IMR-90 (cell line): ENCODE measurements around the gene FCN1. TPM values are rescaled to one million over a fixed set of nuclear protein-coding genes. Genes with fewer than 3 reads are reported as not detected.

ENCODE experiments used
- ATAC-seq: fragments of 200-7000 bp; cut with Tn5 transposase; 2 replicates; pipeline ENCODE4 v1.9.1; 2020; ENCODE audit warnings: low read depth, mild to moderate bottlenecking, moderate library complexity
- BruUV-seq: library from RNA; stranded (reverse); fragments of 400-500 nt; replicated peaks from 2 replicates; lab custom pipeline; 2021; lab: Mats Ljungman, UMichigan
- CTCF ChIA-PET: fragments of 300-600 bp; formaldehyde crosslinking; extraction: SDS; loops from one replicate; lab custom pipeline; 2021; ENCODE audit warnings: antibody characterized with exemption; lab: Yijun Ruan, JAX
- POLR2A ChIA-PET: fragments of 300-600 bp; sonication (Branson Sonifier 250); formaldehyde crosslinking; loops from one replicate; lab custom pipeline; 2022; ENCODE audit warnings: antibody characterized with exemption; ENCODE audit not compliant: unreplicated experiment; lab: Charles Lee
- DNase-seq: peaks from one replicate; pipeline ENCODE4 v3.0.0; 2013
- H2AFZ ChIP-seq: replicated peaks from 2 replicates; pipeline ENCODE3; 2013; ENCODE audit warnings: low read length, mild to moderate bottlenecking; ENCODE audit not compliant: poor library complexity
- H2AK5ac ChIP-seq: 2 replicates; pipeline ENCODE4 v1.6.1; 2013; ENCODE audit warnings: low read depth, low read length, inconsistent platforms
- H2AK9ac ChIP-seq: replicated peaks from 2 replicates; pipeline ENCODE3; 2013; ENCODE audit warnings: mild to moderate bottlenecking, low read depth, low read length, moderate library complexity; ENCODE audit not compliant: poor library complexity
- H2BK120ac ChIP-seq: 2 replicates; pipeline ENCODE4 v1.6.1; 2013; ENCODE audit warnings: low read depth, low read length, inconsistent platforms
- H2BK15ac ChIP-seq: 3 replicates; pipeline ENCODE4 v1.6.1; 2013; ENCODE audit warnings: low read depth, low read length, inconsistent platforms
- H2BK20ac ChIP-seq: 2 replicates; pipeline ENCODE4 v1.6.1; 2013; ENCODE audit warnings: low read depth, mild to moderate bottlenecking, inconsistent platforms, low read length, moderate library complexity
- H2BK5ac ChIP-seq: 2 replicates; pipeline ENCODE4 v1.6.1; 2013; ENCODE audit warnings: mild to moderate bottlenecking, low read depth, low read length, inconsistent platforms; ENCODE audit not compliant: poor library complexity, severe bottlenecking
- H3K14ac ChIP-seq: replicated peaks from 2 replicates; pipeline ENCODE4 v1.6.1; 2013; ENCODE audit warnings: low read depth, low read length, inconsistent platforms
- H3K18ac ChIP-seq: 2 replicates; pipeline ENCODE4 v1.6.1; 2013; ENCODE audit warnings: low read depth, low read length, control low read depth
- H3K23ac ChIP-seq: 2 replicates; pipeline ENCODE4 v1.6.1; 2013; ENCODE audit warnings: low read depth, low read length, inconsistent platforms
- H3K27ac ChIP-seq: 2 replicates; pipeline ENCODE4 v1.5.1; 2013; ENCODE audit warnings: mild to moderate bottlenecking, control low read depth, low read length; ENCODE audit not compliant: insufficient read depth
- H3K27me3 ChIP-seq: 2 replicates; pipeline ENCODE4 v1.6.1; 2013; ENCODE audit warnings: low read length; ENCODE audit not compliant: control insufficient read depth, insufficient read depth
- H3K36me3 ChIP-seq: 2 replicates; pipeline ENCODE4 v1.6.1; 2013; ENCODE audit warnings: low read length, mixed read lengths; ENCODE audit not compliant: control insufficient read depth, insufficient read depth
- H3K4ac ChIP-seq: 2 replicates; pipeline ENCODE4 v1.6.1; 2013; ENCODE audit warnings: low read depth, low read length, inconsistent platforms
- H3K4me1 ChIP-seq: 2 replicates; pipeline ENCODE4 v1.6.1; 2013; ENCODE audit warnings: low read length, mixed read lengths; ENCODE audit not compliant: control insufficient read depth, insufficient read depth
- H3K4me2 ChIP-seq: 2 replicates; pipeline ENCODE4 v1.6.1; 2013; ENCODE audit warnings: low read depth, mild to moderate bottlenecking, control low read depth, low read length, moderate library complexity
- H3K4me3 ChIP-seq: 2 replicates; pipeline ENCODE4 v1.5.1; 2013; ENCODE audit warnings: low read depth, mild to moderate bottlenecking, control low read depth, low read length, moderate library complexity; ENCODE audit not compliant: insufficient read depth
- H3K56ac ChIP-seq: 2 replicates; pipeline ENCODE4 v1.6.1; 2013; ENCODE audit warnings: low read length, inconsistent platforms; ENCODE audit not compliant: insufficient read depth; ENCODE audit errors: extremely low read depth
- H3K79me1 ChIP-seq, 2 experiments: 2 replicates each; pipeline ENCODE4 v1.6.1; 2013; ENCODE audit warnings: low read length in 2 of 2, inconsistent platforms in 1 of 2, low read depth in 1 of 2
- H3K9ac ChIP-seq: 2 replicates; pipeline ENCODE4 v1.6.1; 2013; ENCODE audit warnings: low read depth, low read length, control low read depth
- H3K9me1 ChIP-seq: 2 replicates; pipeline ENCODE4 v1.6.1; 2013; ENCODE audit warnings: low read length, inconsistent platforms; ENCODE audit not compliant: insufficient read depth
- H3K9me3 ChIP-seq: 2 replicates; pipeline ENCODE4 v1.6.1; 2013; ENCODE audit warnings: low read length; ENCODE audit not compliant: control insufficient read depth, insufficient read depth
- H4K20me1 ChIP-seq: 2 replicates; pipeline ENCODE4 v1.6.1; 2013; ENCODE audit warnings: low read length, inconsistent platforms; ENCODE audit not compliant: insufficient read depth
- H4K5ac ChIP-seq: 2 replicates; pipeline ENCODE4 v1.6.1; 2013; ENCODE audit warnings: mild to moderate bottlenecking, low read depth, low read length, control low read depth
- H4K8ac ChIP-seq, 2 experiments: 2 replicates each; pipeline ENCODE4 v1.6.1; 2013; ENCODE audit warnings: low read depth in 2 of 2, low read length in 2 of 2, control low read depth in 1 of 2, inconsistent platforms in 1 of 2
- H4K91ac ChIP-seq: 2 replicates; pipeline ENCODE4 v1.6.1; 2013; ENCODE audit warnings: low read depth, low read length, inconsistent platforms; ENCODE audit not compliant: insufficient read depth
- BHLHE40 ChIP-seq: fragments of 150-350 bp; IDR thresholded peaks from 2 replicates; pipeline ENCODE4 v1.6.1; 2016; ENCODE audit warnings: mild to moderate bottlenecking, low read depth, low read length
- FOS ChIP-seq: fragments of 150-350 bp; IDR thresholded peaks from 2 replicates; pipeline ENCODE4 v1.6.1; 2016; ENCODE audit warnings: low read depth, low read length
- MAFK ChIP-seq: IDR thresholded peaks from 2 replicates; pipeline ENCODE4 v1.6.1; 2012; ENCODE audit warnings: low read depth, low read length, improper control_type of control experiment
- MXI1 ChIP-seq: IDR thresholded peaks from 2 replicates; pipeline ENCODE4 v1.6.1; 2012; ENCODE audit warnings: low read depth, mild to moderate bottlenecking, low read length, moderate library complexity, borderline replicate concordance
- POLR2A ChIP-seq: IDR thresholded peaks from 2 replicates; pipeline ENCODE4 v1.6.1; 2012; ENCODE audit warnings: mild to moderate bottlenecking, low read depth, low read length
- RCOR1 ChIP-seq: IDR thresholded peaks from 2 replicates; pipeline ENCODE4 v1.6.1; 2012; ENCODE audit warnings: mild to moderate bottlenecking, low read length, improper control_type of control experiment; ENCODE audit not compliant: insufficient replicate concordance
- WGBS, 2 experiments: methylation state at CpG; one replicate each; pipeline versions ENCODE4 v1.1.5 to v1.1.7; 2013; ENCODE audit warnings: missing lambda C conversion rate in 2 of 2; ENCODE audit not compliant: insufficient read length in 1 of 2; ENCODE audit errors: extremely low coverage in 2 of 2; 5-methylcytosine and 5-hydroxymethylcytosine counted together
- dilution Hi-C: fragments of 300-500 bp; cut with HindIII; formaldehyde crosslinking; loops from one replicate; pipeline ENCODE4 v1.14.3; 2018; ENCODE audit warnings: low sequenced_read_pairs; ENCODE audit not compliant: unreplicated experiment
- in situ Hi-C: fragments of 300-500 bp; cut with MboI; formaldehyde crosslinking; loops from 3 replicates; pipeline ENCODE4 v1.14.3; 2019; ENCODE audit warnings: low sequenced_read_pairs, inconsistent platforms, mixed read lengths
- intact Hi-C: fragments of 100-400 bp; cut with micrococcal nuclease; formaldehyde crosslinking; loops from 2 replicates; pipeline ENCODE4 v1.10.0; 2022
- polyA plus RNA-seq, 3 experiments: library from polyadenylated mRNA; depleted of rRNA; stranded (reverse); fragments of >200 nt; gene quantifications; 2 replicates each; pipeline ENCODE4 v1.2.3, GENCODE V29; 2012; ENCODE audit warnings: low replicate concordance in 1 of 3
- total RNA-seq: library from RNA; depleted of rRNA; stranded (reverse); fragments of >200 nt; gene quantifications from 2 replicates; pipeline ENCODE4 v1.2.3, GENCODE V29; 2012

FCN1 gene
- total and polyA plus RNA-seq, 2 of the 4 experiments (the other 2 are of a cell fraction) = not detected

- H2BK20ac ChIP-seq = no peak overlapping the region
- H3K79me1 ChIP-seq = no peaks in the 10 kb centered on the region
- H4K8ac ChIP-seq = no peak overlapping the region
- ATAC-seq (no peak), DNase-seq (no peak)
- no peak overlapping the region for H3K4me3 ChIP-seq
- CTCF ChIA-PET = no interaction called here
- peaks cover 28% of the 10 kb centered on the region for H3K27me3 ChIP-seq
- no peak overlapping the region for H4K91ac ChIP-seq
- H3K36me3 ChIP-seq = no peaks in the 10 kb centered on the region
- no peak overlapping the region for H2BK5ac ChIP-seq
- H3K4ac ChIP-seq = no peak overlapping the region
- peaks cover 10% of the 10 kb centered on the region for H3K4me1 ChIP-seq
- dilution Hi-C loops = no loop called here
- in situ Hi-C loops = no loop called here
- no peak overlapping the region for H3K56ac ChIP-seq
- H2BK15ac ChIP-seq = no peak overlapping the region
- H2AK9ac ChIP-seq = no peak overlapping the region
- WGBS, 2 experiments = 50% methylated on average over 1 of the region's 6 CpGs; no CpG with 5 or more reads in 1 of the 2 experiments
- no peak overlapping the region for H3K4me2 ChIP-seq
- intact Hi-C loops = no loop called here
- no peak overlapping the region for H3K14ac ChIP-seq
- no peaks in the 10 kb centered on the region for H4K20me1 ChIP-seq
- no peak overlapping the region for H2AFZ ChIP-seq
- no peak for TF ChIP-seq RCOR1
- no peak for TF ChIP-seq BHLHE40
- TF ChIP-seq MXI1 = no peak
- TF ChIP-seq POLR2A = no peak
- TF ChIP-seq FOS = no peak
- TF ChIP-seq MAFK = no peak
- H3K18ac ChIP-seq = no peak overlapping the region
- no peak overlapping the region for H2AK5ac ChIP-seq
- H3K23ac ChIP-seq = no peak overlapping the region
- no peaks in the 10 kb centered on the region for H3K9me1 ChIP-seq
- peaks cover 3% of the 10 kb centered on the region; the same call in 1 of the 2 replicates for H3K9me3 ChIP-seq
- BruUV-seq = no TSS peak
- no peak overlapping the region for H3K9ac ChIP-seq
- H3K27ac ChIP-seq = no peak overlapping the region
- no peak overlapping the region for H4K5ac ChIP-seq
- no peak overlapping the region for H2BK120ac ChIP-seq
- POLR2A ChIA-PET = no interaction called here
These were observed 25.5 kb downstream of the FCN1 start for GRCh38 chr9:134892221-134892620.
